ENCODE results near the gene CLASP1.

GRCh38 chr2:121345101-121345500 lies 304.2 kb downstream of the CLASP1 start:
- no peak for TF ChIP-seq CTCF (IDR thresholded peaks at IDR 0.05; ENCODE audit: low read depth, low read length, missing input control)
- no peak for TF ChIP-seq YY1 (IDR thresholded peaks at IDR 0.05)
- TF ChIP-seq RAD21 (IDR thresholded peaks at IDR 0.05), result no peak
- no peak for TF ChIP-seq RXRA (IDR thresholded peaks at IDR 0.05)
- TF ChIP-seq REST (IDR thresholded peaks at IDR 0.05), result no peak
- no peak for TF ChIP-seq TAF1 (conservative IDR thresholded peaks at IDR 0.05)
- TF ChIP-seq ZBTB33 (IDR thresholded peaks at IDR 0.05), result no peak
- TF ChIP-seq MAX (IDR thresholded peaks at IDR 0.05), result no peak
